Progenitor cell of endocrine pancreas (in vitro differentiated cells): ENCODE results near the gene STRA6. TPM values are rescaled to one million over a fixed set of nuclear protein-coding genes. Genes with fewer than 3 reads are reported as not detected.

Experiments used
- DNase-seq: peaks from one replicate; pipeline ENCODE4 v3.0.0; 2021; ENCODE audit warnings: low spot score; ENCODE audit not compliant: unreplicated experiment
- H3K27ac Mint-ChIP-seq: 2 replicates; pipeline ENCODE4 v1.8.0; 2021; ENCODE audit warnings: mild to moderate bottlenecking, moderate library complexity, mixed read lengths
- H3K27me3 Mint-ChIP-seq: 2 replicates; pipeline ENCODE4 v1.8.0; 2021; ENCODE audit warnings: mixed read lengths
- H3K36me3 Mint-ChIP-seq: 2 replicates; pipeline ENCODE4 v1.8.0; 2022; ENCODE audit warnings: mixed read lengths; ENCODE audit not compliant: insufficient read depth
- H3K4me1 Mint-ChIP-seq: 2 replicates; pipeline ENCODE4 v1.8.0; 2021; ENCODE audit warnings: low read depth, mixed read lengths
- H3K4me3 Mint-ChIP-seq: 2 replicates; pipeline ENCODE4 v1.8.0; 2021; ENCODE audit warnings: low read depth, mild to moderate bottlenecking, moderate library complexity, mixed read lengths
- H3K9me3 Mint-ChIP-seq: 2 replicates; pipeline ENCODE4 v1.8.0; 2021; ENCODE audit warnings: low read depth, mixed read lengths
- total RNA-seq: library from RNA; stranded (reverse); gene quantifications from 2 replicates; pipeline ENCODE4 v1.2.1, GENCODE V29; 2021
- TF ChIP-seq, protein P1 (sequence below): fragments of 200-600 bp; sonication (generic); IDR thresholded peaks from one replicate; pipeline ENCODE4 v1.5.0; 2021; ENCODE audit warnings: antibody characterized with exemption, mild to moderate bottlenecking; ENCODE audit not compliant: unreplicated experiment

Gene STRA6
- total RNA-seq, 1 donor from 2014 or later: 17.9 TPM

DNA sequence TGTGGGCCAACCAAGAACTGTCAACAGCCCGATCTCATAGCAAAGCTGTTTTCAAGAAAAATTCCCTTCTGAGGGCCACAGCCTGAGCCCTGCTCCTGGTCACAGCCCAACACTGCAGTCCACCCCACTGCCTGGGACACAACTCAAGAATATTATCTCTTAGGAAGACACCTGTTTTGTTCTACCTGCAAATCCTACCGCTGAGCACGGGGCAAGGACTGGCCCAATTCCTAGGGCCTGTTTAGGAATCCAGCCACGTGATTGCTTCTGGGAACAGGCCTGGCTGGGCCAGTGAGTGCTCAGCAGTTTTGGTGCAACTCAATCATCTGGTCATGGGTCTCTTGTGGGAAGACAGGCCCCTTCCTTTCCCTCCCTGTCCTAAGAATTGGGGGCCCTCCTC is 63.9 kb downstream of the STRA6 start:
- Mint-ChIP-seq H3K27me3 (peaks cover 66% of the 10 kb centered on the region), H3K27ac (no peak overlapping the region), H3K36me3 (no peaks in the 10 kb centered on the region), H3K4me1 (peaks cover 21% of the 10 kb centered on the region), H3K9me3 (no peaks in the 10 kb centered on the region), H3K4me3 (no peak overlapping the region)
- TF ChIP-seq, protein P1, sequence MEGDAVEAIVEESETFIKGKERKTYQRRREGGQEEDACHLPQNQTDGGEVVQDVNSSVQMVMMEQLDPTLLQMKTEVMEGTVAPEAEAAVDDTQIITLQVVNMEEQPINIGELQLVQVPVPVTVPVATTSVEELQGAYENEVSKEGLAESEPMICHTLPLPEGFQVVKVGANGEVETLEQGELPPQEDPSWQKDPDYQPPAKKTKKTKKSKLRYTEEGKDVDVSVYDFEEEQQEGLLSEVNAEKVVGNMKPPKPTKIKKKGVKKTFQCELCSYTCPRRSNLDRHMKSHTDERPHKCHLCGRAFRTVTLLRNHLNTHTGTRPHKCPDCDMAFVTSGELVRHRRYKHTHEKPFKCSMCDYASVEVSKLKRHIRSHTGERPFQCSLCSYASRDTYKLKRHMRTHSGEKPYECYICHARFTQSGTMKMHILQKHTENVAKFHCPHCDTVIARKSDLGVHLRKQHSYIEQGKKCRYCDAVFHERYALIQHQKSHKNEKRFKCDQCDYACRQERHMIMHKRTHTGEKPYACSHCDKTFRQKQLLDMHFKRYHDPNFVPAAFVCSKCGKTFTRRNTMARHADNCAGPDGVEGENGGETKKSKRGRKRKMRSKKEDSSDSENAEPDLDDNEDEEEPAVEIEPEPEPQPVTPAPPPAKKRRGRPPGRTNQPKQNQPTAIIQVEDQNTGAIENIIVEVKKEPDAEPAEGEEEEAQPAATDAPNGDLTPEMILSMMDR: no peak
- DNase-seq: no peak

DNA sequence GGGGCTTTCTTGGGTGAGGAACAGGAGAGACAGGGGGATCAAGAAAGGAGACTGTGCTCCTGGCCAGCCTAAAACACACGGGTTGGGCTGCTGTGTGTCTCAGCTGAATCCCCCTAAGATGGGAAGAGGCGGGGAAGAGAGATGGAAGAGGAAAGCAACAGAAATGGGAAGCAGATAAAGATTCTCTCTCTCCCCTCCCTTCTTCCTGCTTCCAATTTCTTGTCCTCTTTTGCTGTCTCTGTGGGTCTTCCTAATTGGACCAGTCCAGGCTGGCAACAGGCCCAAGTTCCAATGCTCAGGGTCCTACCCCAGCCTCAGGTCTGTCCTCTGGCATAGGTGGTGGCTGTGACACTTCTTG is 65.1 kb downstream of the STRA6 start:
- Mint-ChIP-seq H3K27me3 (peaks cover 76% of the 10 kb centered on the region), H3K4me3 (peak overlapping the region; percentile 35), H3K4me1 (peaks cover 21% of the 10 kb centered on the region), H3K9me3 (no peaks in the 10 kb centered on the region), H3K36me3 (no peaks in the 10 kb centered on the region), H3K27ac (peak overlapping the region; percentile 46)
- no peak for DNase-seq
- TF ChIP-seq, protein P1: no peak

DNA sequence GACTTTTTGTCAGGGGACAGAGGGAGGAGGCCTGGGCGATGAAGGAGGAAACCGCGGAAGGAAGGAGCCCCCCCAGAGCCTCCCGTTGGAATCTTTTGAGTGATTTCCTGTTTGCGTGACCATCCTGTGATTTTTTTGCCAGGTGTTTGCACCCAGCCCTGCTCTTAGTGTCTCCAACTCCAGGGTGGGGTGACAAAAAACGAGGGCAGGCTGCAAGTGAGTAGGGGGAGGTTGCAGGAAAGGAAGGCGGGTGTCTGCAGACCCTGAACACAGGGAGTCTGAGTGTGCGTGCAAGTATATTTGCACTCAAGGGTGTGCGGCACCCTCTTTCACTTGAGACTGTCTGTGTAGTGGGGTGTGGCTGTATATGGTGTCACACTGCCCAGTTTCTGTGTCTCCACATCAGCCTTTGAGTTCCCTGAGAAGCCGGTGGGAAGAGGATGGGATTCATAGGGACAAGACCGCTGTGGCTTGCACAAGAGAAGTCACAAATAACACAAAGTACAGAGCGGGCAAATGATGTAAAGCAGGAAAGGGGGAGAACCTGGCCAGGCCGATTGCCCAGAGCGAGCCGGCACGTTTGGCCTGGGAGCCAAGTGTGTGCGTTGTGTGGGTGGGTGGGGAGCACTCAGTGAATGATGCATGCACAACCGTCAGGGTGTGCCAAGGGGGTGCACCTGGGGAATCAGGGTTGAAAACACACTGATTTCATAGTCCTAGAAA is 65.6 kb downstream of the STRA6 start:
- DNase-seq: no peak
- Mint-ChIP-seq H3K4me3 (peak overlapping the region; percentile 65), H3K36me3 (no peaks in the 10 kb centered on the region), H3K27ac (peak overlapping the region; percentile 67), H3K27me3 (peaks cover 79% of the 10 kb centered on the region), H3K9me3 (no peaks in the 10 kb centered on the region), H3K4me1 (peaks cover 21% of the 10 kb centered on the region)
- TF ChIP-seq, protein P1: no peak

DNA sequence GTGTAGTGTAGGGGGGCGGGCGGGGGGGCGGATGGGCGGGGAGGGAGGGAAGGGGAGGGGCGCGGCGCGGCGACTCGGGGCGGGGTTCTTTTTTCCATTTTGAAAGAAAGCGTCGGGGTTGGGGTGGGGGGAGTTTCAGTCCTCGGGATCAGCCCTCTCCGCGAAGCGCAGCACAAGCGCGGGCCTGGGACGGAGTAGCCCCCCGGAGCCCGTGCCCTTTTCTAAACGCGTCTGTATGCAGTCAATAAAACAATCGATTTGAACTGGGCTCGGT is 66.1 kb downstream of the STRA6 start:
- peaks cover 21% of the 10 kb centered on the region for H3K4me1 Mint-ChIP-seq
- peak overlapping the region; percentile 65 for H3K4me3 Mint-ChIP-seq
- no peaks in the 10 kb centered on the region for H3K36me3 Mint-ChIP-seq
- TF ChIP-seq, protein P1: no peak
- H3K27ac Mint-ChIP-seq: peak overlapping the region; percentile 59
- DNase-seq: no peak
- no peaks in the 10 kb centered on the region for H3K9me3 Mint-ChIP-seq
- H3K27me3 Mint-ChIP-seq: peaks cover 84% of the 10 kb centered on the region

DNA sequence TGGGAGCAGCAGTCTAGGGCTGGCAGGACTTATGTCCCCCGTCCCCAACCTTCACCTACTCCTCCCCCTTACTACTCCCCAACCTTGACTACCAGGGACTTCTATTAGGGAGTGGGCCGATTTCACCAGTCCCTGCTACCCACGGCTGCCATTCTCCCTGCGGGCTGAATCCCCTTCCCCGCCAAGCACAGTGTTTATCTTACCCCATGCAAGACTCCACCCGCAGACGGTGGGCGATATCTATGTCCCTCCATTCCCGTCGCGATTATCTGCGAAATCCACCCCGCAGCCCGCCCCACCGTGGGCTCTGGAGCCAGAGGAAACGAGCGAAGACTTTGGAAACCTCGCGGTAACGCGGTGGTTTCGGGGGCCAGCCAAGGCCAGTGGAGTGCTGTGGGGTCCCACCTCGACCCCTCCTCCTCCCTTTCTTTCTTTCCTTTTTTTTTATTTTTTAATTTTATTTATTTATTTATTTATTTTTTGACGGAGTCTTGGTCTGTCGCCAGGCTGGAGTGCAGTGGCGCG is 67.5 kb downstream of the STRA6 start:
- Mint-ChIP-seq H3K36me3 (no peaks in the 10 kb centered on the region), H3K27ac (no peak overlapping the region), H3K4me1 (peaks cover 12% of the 10 kb centered on the region), H3K9me3 (no peaks in the 10 kb centered on the region), H3K27me3 (peaks cover 89% of the 10 kb centered on the region), H3K4me3 (no peak overlapping the region)
- TF ChIP-seq, protein P1: no peak
- DNase-seq: no peak
